Measurements from ENCODE around the gene SEC14L1.

GRCh38 chr17:77216486-77216885 is 75.7 kb downstream of the SEC14L1 start:
- no peak for TF ChIP-seq HNF4G (IDR thresholded peaks at IDR 0.05)
- TF ChIP-seq, protein P1, sequence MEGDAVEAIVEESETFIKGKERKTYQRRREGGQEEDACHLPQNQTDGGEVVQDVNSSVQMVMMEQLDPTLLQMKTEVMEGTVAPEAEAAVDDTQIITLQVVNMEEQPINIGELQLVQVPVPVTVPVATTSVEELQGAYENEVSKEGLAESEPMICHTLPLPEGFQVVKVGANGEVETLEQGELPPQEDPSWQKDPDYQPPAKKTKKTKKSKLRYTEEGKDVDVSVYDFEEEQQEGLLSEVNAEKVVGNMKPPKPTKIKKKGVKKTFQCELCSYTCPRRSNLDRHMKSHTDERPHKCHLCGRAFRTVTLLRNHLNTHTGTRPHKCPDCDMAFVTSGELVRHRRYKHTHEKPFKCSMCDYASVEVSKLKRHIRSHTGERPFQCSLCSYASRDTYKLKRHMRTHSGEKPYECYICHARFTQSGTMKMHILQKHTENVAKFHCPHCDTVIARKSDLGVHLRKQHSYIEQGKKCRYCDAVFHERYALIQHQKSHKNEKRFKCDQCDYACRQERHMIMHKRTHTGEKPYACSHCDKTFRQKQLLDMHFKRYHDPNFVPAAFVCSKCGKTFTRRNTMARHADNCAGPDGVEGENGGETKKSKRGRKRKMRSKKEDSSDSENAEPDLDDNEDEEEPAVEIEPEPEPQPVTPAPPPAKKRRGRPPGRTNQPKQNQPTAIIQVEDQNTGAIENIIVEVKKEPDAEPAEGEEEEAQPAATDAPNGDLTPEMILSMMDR (IDR thresholded peaks at IDR 0.05; ENCODE audit: low read depth, low read length, missing input control) = no peak
- TF ChIP-seq YY1 (IDR thresholded peaks at IDR 0.05) = no peak
- TF ChIP-seq, protein P2, sequence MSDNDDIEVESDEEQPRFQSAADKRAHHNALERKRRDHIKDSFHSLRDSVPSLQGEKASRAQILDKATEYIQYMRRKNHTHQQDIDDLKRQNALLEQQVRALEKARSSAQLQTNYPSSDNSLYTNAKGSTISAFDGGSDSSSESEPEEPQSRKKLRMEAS (IDR thresholded peaks at IDR 0.05) = no peak
- TF ChIP-seq NR2F2 (IDR thresholded peaks at IDR 0.05) = no peak
- TF ChIP-seq GABPA (IDR thresholded peaks at IDR 0.05 in 1 of 2, conservative IDR thresholded peaks at IDR 0.05 in 1 of 2) = no peak
- TF ChIP-seq, protein P3, sequence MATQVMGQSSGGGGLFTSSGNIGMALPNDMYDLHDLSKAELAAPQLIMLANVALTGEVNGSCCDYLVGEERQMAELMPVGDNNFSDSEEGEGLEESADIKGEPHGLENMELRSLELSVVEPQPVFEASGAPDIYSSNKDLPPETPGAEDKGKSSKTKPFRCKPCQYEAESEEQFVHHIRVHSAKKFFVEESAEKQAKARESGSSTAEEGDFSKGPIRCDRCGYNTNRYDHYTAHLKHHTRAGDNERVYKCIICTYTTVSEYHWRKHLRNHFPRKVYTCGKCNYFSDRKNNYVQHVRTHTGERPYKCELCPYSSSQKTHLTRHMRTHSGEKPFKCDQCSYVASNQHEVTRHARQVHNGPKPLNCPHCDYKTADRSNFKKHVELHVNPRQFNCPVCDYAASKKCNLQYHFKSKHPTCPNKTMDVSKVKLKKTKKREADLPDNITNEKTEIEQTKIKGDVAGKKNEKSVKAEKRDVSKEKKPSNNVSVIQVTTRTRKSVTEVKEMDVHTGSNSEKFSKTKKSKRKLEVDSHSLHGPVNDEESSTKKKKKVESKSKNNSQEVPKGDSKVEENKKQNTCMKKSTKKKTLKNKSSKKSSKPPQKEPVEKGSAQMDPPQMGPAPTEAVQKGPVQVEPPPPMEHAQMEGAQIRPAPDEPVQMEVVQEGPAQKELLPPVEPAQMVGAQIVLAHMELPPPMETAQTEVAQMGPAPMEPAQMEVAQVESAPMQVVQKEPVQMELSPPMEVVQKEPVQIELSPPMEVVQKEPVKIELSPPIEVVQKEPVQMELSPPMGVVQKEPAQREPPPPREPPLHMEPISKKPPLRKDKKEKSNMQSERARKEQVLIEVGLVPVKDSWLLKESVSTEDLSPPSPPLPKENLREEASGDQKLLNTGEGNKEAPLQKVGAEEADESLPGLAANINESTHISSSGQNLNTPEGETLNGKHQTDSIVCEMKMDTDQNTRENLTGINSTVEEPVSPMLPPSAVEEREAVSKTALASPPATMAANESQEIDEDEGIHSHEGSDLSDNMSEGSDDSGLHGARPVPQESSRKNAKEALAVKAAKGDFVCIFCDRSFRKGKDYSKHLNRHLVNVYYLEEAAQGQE (IDR thresholded peaks at IDR 0.05) = no peak
- no peak for TF ChIP-seq ZBTB33 (IDR thresholded peaks at IDR 0.05)
- TF ChIP-seq JUND (IDR thresholded peaks at IDR 0.05) = no peak
- no peak for TF ChIP-seq TAF1 (conservative IDR thresholded peaks at IDR 0.05)
- TF ChIP-seq EGR1 (IDR thresholded peaks at IDR 0.05; ENCODE audit: low read depth in 2 of 2) = no peak
- no peak for TF ChIP-seq RAD21 (IDR thresholded peaks at IDR 0.05)
- no peak for TF ChIP-seq FOXA2 (IDR thresholded peaks at IDR 0.05)
- TF ChIP-seq RXRA (IDR thresholded peaks at IDR 0.05) = no peak
